Suprapubic skin (tissue), 4 donors: ENCODE data around the gene WWOX.

Experiments
- CTCF ChIP-seq, 2 donors: fragments of 200-600 bp in 1 of 2; fragments of 450-650 bp in 1 of 2; sonication (generic) in 1 of 2; IDR thresholded peaks; one replicate each; pipeline ENCODE4 v1.5.1; 2016 to 2019; ENCODE audit warnings: antibody characterized with exemption in 2 of 2, mild to moderate bottlenecking in 1 of 2, moderate library complexity in 1 of 2
- EP300 ChIP-seq: sonication (generic); formaldehyde crosslinking; IDR thresholded peaks from one replicate; pipeline ENCODE4 v1.6.1; 2017; ENCODE audit warnings: antibody characterized with exemption
- POLR2A ChIP-seq, 2 donors: fragments of 450-650 bp; IDR thresholded peaks; one replicate each; pipeline ENCODE4 v1.6.1; 2017; ENCODE audit warnings: antibody characterized with exemption in 2 of 2, mild to moderate bottlenecking in 2 of 2, moderate library complexity in 2 of 2
- POLR2AphosphoS5 ChIP-seq, 3 donors: sonication (generic); formaldehyde crosslinking; IDR thresholded peaks; one replicate each; pipeline ENCODE4 v1.6.1; 2017; ENCODE audit warnings: antibody characterized with exemption in 3 of 3

- no peak for TF ChIP-seq EP300
- TF ChIP-seq POLR2AphosphoS5 (IDR thresholded peaks at IDR 0.05), result no peak
- TF ChIP-seq CTCF (IDR thresholded peaks at IDR 0.05), result no peak
- no peak for TF ChIP-seq POLR2A (IDR thresholded peaks at IDR 0.05)
These were observed 147.1 kb downstream of the WWOX start for GRCh38 chr16:78246559-78246958.
